HepG2 (cell line): ENCODE data around the gene PTPRM. TPM values are rescaled to one million over a fixed set of nuclear protein-coding genes. Genes with fewer than 3 reads are reported as not detected.

Experiments
- ATAC-seq: fragments of 200-7000 bp; cut with Tn5 transposase; 3 replicates; pipeline ENCODE4 v1.9.1; 2020; ENCODE audit warnings: mild to moderate bottlenecking, moderate library complexity
- BruUV-seq: library from RNA; stranded (reverse); fragments of 400-500 nt; replicated peaks from 2 replicates; lab custom pipeline; 2021; lab: Mats Ljungman, UMichigan
- CTCF ChIA-PET: fragments of 300-600 bp; formaldehyde crosslinking; extraction: SDS; loops from one replicate; lab custom pipeline; 2021; ENCODE audit warnings: low total read pairs, inconsistent platforms, low intra/inter-chr PET ratio; lab: Yijun Ruan, JAX
- POLR2A ChIA-PET: fragments of 350-600 bp; sonication (Branson Sonifier 250); formaldehyde crosslinking; loops from one replicate; lab custom pipeline; 2020; ENCODE audit warnings: antibody characterized with exemption, inconsistent platforms; lab: Yijun Ruan, JAX
- DNase-seq: peaks from one replicate; pipeline ENCODE4 v3.0.0-alpha.2; 2015; ENCODE audit warnings: low spot score
- FAIRE-seq: peaks from 3 replicates; lab custom pipeline; 2011; peaks lifted over from hg19 to GRCh38; lab: Jason Lieb, UNC
- H2AFZ ChIP-seq: one replicate; pipeline ENCODE4 v1.6.1; 2011; ENCODE audit warnings: low read length, inconsistent platforms
- H3K27ac ChIP-seq: fragments of 300-600 bp; 3 replicates; pipeline ENCODE4 v1.8.0; 2011; ENCODE audit warnings: mixed run types, mild to moderate bottlenecking, mixed read lengths, low read length, inconsistent platforms; ENCODE audit not compliant: insufficient read depth; ENCODE audit errors: extremely low read length
- H3K27me3 ChIP-seq, 2 experiments: fragments of 200-600 bp in 1 of 2; 2 replicates in 1 of 2; 3 replicates in 1 of 2; pipeline versions ENCODE4 v1.6.0 to v1.8.0; 2011; ENCODE audit warnings: low read length in 2 of 2, mild to moderate bottlenecking in 2 of 2, moderate library complexity in 2 of 2, inconsistent platforms in 1 of 2; ENCODE audit not compliant: insufficient read depth in 2 of 2, control insufficient read depth in 1 of 2
- H3K36me3 ChIP-seq, 2 experiments: fragments of 200-600 bp in 1 of 2; replicated peaks in 1 of 2; 2 replicates in 1 of 2; 3 replicates in 1 of 2; pipeline versions ENCODE4 v1.5.1 to v1.8.0; 2011; ENCODE audit warnings: low read length in 2 of 2, inconsistent platforms in 1 of 2; ENCODE audit not compliant: insufficient read depth in 2 of 2, control insufficient read depth in 1 of 2
- H3K4me1 ChIP-seq: 2 replicates; pipeline ENCODE4 v1.5.1; 2012; ENCODE audit warnings: low read length, inconsistent platforms; ENCODE audit not compliant: insufficient read depth
- H3K4me2 ChIP-seq: 2 replicates; pipeline ENCODE4 v1.6.0; 2011; ENCODE audit warnings: low read depth, low read length, inconsistent platforms
- H3K4me3 ChIP-seq, 3 experiments: fragments of 200-600 bp in 1 of 3; sonication (generic), shearing (Covaris generic) in 1 of 3; replicated peaks in 1 of 3; 2 replicates each; pipeline ENCODE4 v1.5.1; 2011 to 2016; ENCODE audit warnings: low read length in 3 of 3, inconsistent platforms in 2 of 3, low read depth in 2 of 3, mild to moderate bottlenecking in 2 of 3, control low read depth in 1 of 3, mixed read lengths in 1 of 3; ENCODE audit not compliant: insufficient read depth in 1 of 3
- H3K79me2 ChIP-seq: one replicate; pipeline ENCODE4 v1.6.1; 2011; ENCODE audit warnings: low read length, inconsistent platforms; ENCODE audit not compliant: insufficient read depth
- H3K9ac ChIP-seq: 2 replicates; pipeline ENCODE4 v1.6.0; 2011; ENCODE audit warnings: mild to moderate bottlenecking, low read depth, low read length, inconsistent platforms; ENCODE audit not compliant: insufficient read depth
- H3K9me3 ChIP-seq: 2 replicates; pipeline ENCODE4 v1.5.1; 2012; ENCODE audit warnings: mild to moderate bottlenecking, low read length
- H4K20me1 ChIP-seq: 2 replicates; pipeline ENCODE4 v1.6.0; 2011; ENCODE audit warnings: inconsistent platforms, mild to moderate bottlenecking, low read length, moderate library complexity; ENCODE audit not compliant: insufficient read depth
- AKAP8 ChIP-seq: sonication (generic); formaldehyde crosslinking; IDR thresholded peaks from 2 replicates; pipeline ENCODE4 v1.5.1; 2020; ENCODE audit warnings: mild to moderate bottlenecking, missing genetic modification reagents
- ASH2L ChIP-seq: fragments of 300-600, 200-600 bp; sonication (generic); IDR thresholded peaks from 2 replicates; pipeline ENCODE4 v1.7.0; 2017; ENCODE audit warnings: low read depth, mild to moderate bottlenecking, moderate library complexity, mixed read lengths, low read length; ENCODE audit not compliant: insufficient read length
- BORCS8-MEF2B ChIP-seq: sonication (generic); formaldehyde crosslinking; IDR thresholded peaks from 2 replicates; pipeline ENCODE4 v1.8.0; 2022; ENCODE audit warnings: mild to moderate bottlenecking, missing genetic modification reagents
- CBX2 ChIP-seq, 2 experiments: fragments of 200-600 bp in 1 of 2; sonication (generic); formaldehyde crosslinking in 1 of 2; IDR thresholded peaks; 2 replicates each; pipeline versions ENCODE4 v1.7.0 to v1.8.1; 2018 to 2022; ENCODE audit warnings: low read depth in 2 of 2, low read length in 1 of 2, mild to moderate bottlenecking in 1 of 2, missing genetic modification reagents in 1 of 2
- CBX5 ChIP-seq: sonication (generic); formaldehyde crosslinking; IDR thresholded peaks from 2 replicates; pipeline ENCODE4 v1.4.0; 2020; ENCODE audit warnings: missing genetic modification reagents, borderline replicate concordance
- CC2D1A ChIP-seq: sonication (generic); formaldehyde crosslinking; IDR thresholded peaks from 2 replicates; pipeline ENCODE4 v1.8.1; 2023; ENCODE audit warnings: mild to moderate bottlenecking, missing genetic modification reagents
- ELF4 ChIP-seq: sonication (generic); formaldehyde crosslinking; IDR thresholded peaks from 2 replicates; pipeline ENCODE4 v1.5.0; 2020; ENCODE audit warnings: missing genetic modification reagents, mild to moderate bottlenecking, moderate library complexity, borderline replicate concordance
- GTF3A ChIP-seq: sonication (generic); formaldehyde crosslinking; conservative IDR thresholded peaks from 2 replicates; pipeline ENCODE4 v1.4.0; 2020; ENCODE audit warnings: mild to moderate bottlenecking, missing genetic modification reagents
- HDAC1 ChIP-seq: sonication (generic); formaldehyde crosslinking; IDR thresholded peaks from 2 replicates; pipeline ENCODE4 v1.5.1; 2020; ENCODE audit warnings: mild to moderate bottlenecking, missing genetic modification reagents
- HNF4A ChIP-seq: sonication (generic); formaldehyde crosslinking; IDR thresholded peaks from 2 replicates; pipeline ENCODE4 v1.4.0; 2020; ENCODE audit warnings: missing genetic modification reagents
- KDM6A ChIP-seq: IDR thresholded peaks from 2 replicates; pipeline ENCODE4 v1.6.1; 2016; ENCODE audit warnings: low read depth
- POGZ ChIP-seq: sonication (generic); formaldehyde crosslinking; IDR thresholded peaks from 2 replicates; pipeline ENCODE4 v1.4.0; 2020; ENCODE audit warnings: mild to moderate bottlenecking, missing genetic modification reagents
- RCOR2 ChIP-seq: IDR thresholded peaks from 2 replicates; pipeline ENCODE4 v1.6.1; 2016; ENCODE audit warnings: missing biosample characterization, missing genetic modification reagents
- SUZ12 ChIP-seq: fragments of 150-350 bp; IDR thresholded peaks from 2 replicates; pipeline ENCODE4 v1.6.1; 2014; ENCODE audit warnings: low read depth, low read length
- ZMYM2 ChIP-seq: sonication (generic); formaldehyde crosslinking; IDR thresholded peaks from 2 replicates; pipeline ENCODE4 v1.8.0; 2022; ENCODE audit warnings: mild to moderate bottlenecking, missing genetic modification reagents
- ZNF264 ChIP-seq: sonication (generic); formaldehyde crosslinking; IDR thresholded peaks from 2 replicates; pipeline ENCODE4 v1.4.0; 2020; ENCODE audit warnings: missing genetic modification reagents
- ZNF709 ChIP-seq: sonication (generic); formaldehyde crosslinking; IDR thresholded peaks from 2 replicates; pipeline ENCODE4 v1.5.0; 2020; ENCODE audit warnings: mild to moderate bottlenecking, missing genetic modification reagents
- ZUFSP ChIP-seq: sonication (generic); formaldehyde crosslinking; IDR thresholded peaks from 2 replicates; pipeline ENCODE4 v1.9.0; 2021; ENCODE audit warnings: missing genetic modification reagents, mild to moderate bottlenecking, borderline replicate concordance
- WGBS: methylation state at CpG from one replicate; pipeline ENCODE4 v1.1.6; 2017; ENCODE audit warnings: low lambda C conversion rate; 5-methylcytosine and 5-hydroxymethylcytosine counted together
- in situ Hi-C: cut with HindIII; loops from 2 replicates; pipeline ENCODE4 v1.10.0; 2017; ENCODE audit warnings: low pct_unique_long_range_greater_than_20kb; ENCODE audit not compliant: extremely low pct_ligation_motif_present
- intact Hi-C: fragments of 100-400 bp; cut with micrococcal nuclease; formaldehyde crosslinking; loops from one replicate; pipeline ENCODE4 v1.10.0; 2022; ENCODE audit not compliant: unreplicated experiment
- polyA plus RNA-seq, 8 experiments: library from polyadenylated mRNA; depleted of rRNA in 3 of 8; stranded (reverse) in 7 of 8; unstranded in 1 of 8; fragments of >200 nt; fragmentation: Illumina TruSeq in 4 of 8; extraction: Trizol in 4 of 8; gene quantifications; 2 replicates each; pipeline versions ENCODE4 v1.2.1 to v1.2.3, GENCODE V29; 2011 to 2016; ENCODE audit warnings: low read depth in 4 of 8, missing spikeins in 1 of 8, mixed read lengths in 1 of 8; ENCODE audit not compliant: insufficient read depth in 1 of 8
- total RNA-seq, 5 experiments: library from RNA; depleted of rRNA; stranded (reverse); fragments of >200 nt; fragmentation: Illumina TruSeq; extraction: Trizol; gene quantifications; 2 replicates each; pipeline ENCODE4 v1.2.3, GENCODE V29; 2016; ENCODE audit warnings: low read depth in 1 of 5
- TF ChIP-seq, protein P1 (sequence below): sonication (generic); formaldehyde crosslinking; IDR thresholded peaks from 2 replicates; pipeline ENCODE4 v1.5.0; 2020; ENCODE audit warnings: mild to moderate bottlenecking, missing genetic modification reagents
- TF ChIP-seq, protein P2 (sequence below): sonication (generic); formaldehyde crosslinking; IDR thresholded peaks from 2 replicates; pipeline ENCODE4 v1.4.0; 2020; ENCODE audit warnings: low read depth, mild to moderate bottlenecking, missing genetic modification reagents

Gene PTPRM
- total and polyA plus RNA-seq, 2 of the 13 experiments (the other 11 are each of a cell fraction or from before 2014, with no cell fraction given): 12.6 to 108 TPM

DNA sequence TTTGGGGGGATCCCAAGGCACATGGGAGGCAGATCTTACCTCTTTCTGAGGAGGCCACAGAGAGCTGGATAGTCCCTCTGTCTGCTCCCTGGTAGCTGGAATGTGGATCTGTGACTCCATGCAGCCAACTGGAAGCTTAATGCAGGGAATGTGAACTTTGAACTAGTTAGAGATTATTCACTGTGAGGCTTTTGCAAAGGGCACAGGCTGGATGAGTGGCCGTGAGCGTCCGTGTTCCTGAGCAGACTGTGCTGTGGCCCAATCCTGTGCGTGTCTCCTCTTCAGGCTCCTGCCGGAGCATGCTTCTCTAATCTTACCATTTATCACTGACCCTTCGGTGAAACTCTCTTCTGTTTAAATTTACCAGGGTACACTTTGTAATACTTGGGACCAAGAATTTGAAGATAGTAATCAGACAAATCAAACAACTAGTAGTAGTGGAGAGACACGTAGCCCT lies 187.6 kb downstream of the PTPRM start:
- BruUV-seq: no TSS peak
- FAIRE-seq: peak; percentile 92
- H3K4me3 ChIP-seq: peak overlapping the region; percentile 52 to 69 (median 52)
- H3K9me3 ChIP-seq: no peaks in the 10 kb centered on the region
- in situ Hi-C loops (loop anchor here (5.0 kb wide), 1 partner anchor 187 kb away; the partner anchor contains the start of gene PTPRM), intact Hi-C loops (loop anchor here (1.0 to 10.0 kb wide), 4 partner anchors 60 to 482 kb away; partner anchors contain the start of gene PTPRM)
- WGBS: under 1% methylated on average over 7 of the region's 7 CpGs
- peak overlapping the region; percentile 33 for H2AFZ ChIP-seq
- ChIA-PET POLR2A (interaction anchor here (0.6 to 1.9 kb wide), 7 partner anchors 20 to 587 kb away, joined by 3 to 5 read pairs (median 4); partner anchors contain the start of gene PTPRM), CTCF (no interaction called here)
- peaks cover 93% of the 10 kb centered on the region for H3K4me1 ChIP-seq
- peak overlapping the region; percentile 93 for H3K4me2 ChIP-seq
- H3K9ac ChIP-seq: peak overlapping the region; percentile 74
- peak; percentile 94 for DNase-seq
- H3K36me3 ChIP-seq: no peaks in the 10 kb centered on the region
- H3K27me3 ChIP-seq: no peaks in the 10 kb centered on the region
- no peaks in the 10 kb centered on the region for H4K20me1 ChIP-seq
- ATAC-seq: peak; percentile 97
- peak overlapping the region; percentile 84 for H3K27ac ChIP-seq
- H3K79me2 ChIP-seq: peaks cover 8% of the 10 kb centered on the region
- TF ChIP-seq GTF3A (CRISPR knock-in tag): no peak
- TF ChIP-seq POGZ (CRISPR knock-in tag): peak; percentile 57; the same call in 1 of the 2 replicates
- no peak for TF ChIP-seq ZUFSP (CRISPR knock-in tag)
- peak; percentile 66 for TF ChIP-seq HDAC1
- TF ChIP-seq BORCS8-MEF2B: 0 out of 2 replicates have a peak, but pooled peaks have one; percentile 40
- TF ChIP-seq ZNF264 (CRISPR knock-in tag): peak; percentile 96
- TF ChIP-seq ZMYM2 (CRISPR knock-in tag): 0 out of 2 replicates have a peak, but pooled peaks have one; percentile 42
- TF ChIP-seq ZNF709 (CRISPR knock-in tag): no peak
- TF ChIP-seq RCOR2 (CRISPR knock-in tag): peak; percentile 59; the same call in 1 of the 2 replicates
- TF ChIP-seq, protein P1, sequence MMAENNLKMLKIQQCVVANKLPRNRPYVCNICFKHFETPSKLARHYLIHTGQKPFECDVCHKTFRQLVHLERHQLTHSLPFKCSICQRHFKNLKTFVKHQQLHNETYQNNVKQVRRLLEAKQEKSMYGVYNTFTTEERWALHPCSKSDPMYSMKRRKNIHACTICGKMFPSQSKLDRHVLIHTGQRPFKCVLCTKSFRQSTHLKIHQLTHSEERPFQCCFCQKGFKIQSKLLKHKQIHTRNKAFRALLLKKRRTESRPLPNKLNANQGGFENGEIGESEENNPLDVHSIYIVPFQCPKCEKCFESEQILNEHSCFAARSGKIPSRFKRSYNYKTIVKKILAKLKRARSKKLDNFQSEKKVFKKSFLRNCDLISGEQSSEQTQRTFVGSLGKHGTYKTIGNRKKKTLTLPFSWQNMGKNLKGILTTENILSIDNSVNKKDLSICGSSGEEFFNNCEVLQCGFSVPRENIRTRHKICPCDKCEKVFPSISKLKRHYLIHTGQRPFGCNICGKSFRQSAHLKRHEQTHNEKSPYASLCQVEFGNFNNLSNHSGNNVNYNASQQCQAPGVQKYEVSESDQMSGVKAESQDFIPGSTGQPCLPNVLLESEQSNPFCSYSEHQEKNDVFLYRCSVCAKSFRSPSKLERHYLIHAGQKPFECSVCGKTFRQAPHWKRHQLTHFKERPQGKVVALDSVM (CRISPR knock-in tag): peak; percentile 66; the same call in 1 of the 2 replicates
- no peak for TF ChIP-seq ELF4 (CRISPR knock-in tag)
- peak; percentile 79 for TF ChIP-seq ASH2L
- TF ChIP-seq, protein P2, sequence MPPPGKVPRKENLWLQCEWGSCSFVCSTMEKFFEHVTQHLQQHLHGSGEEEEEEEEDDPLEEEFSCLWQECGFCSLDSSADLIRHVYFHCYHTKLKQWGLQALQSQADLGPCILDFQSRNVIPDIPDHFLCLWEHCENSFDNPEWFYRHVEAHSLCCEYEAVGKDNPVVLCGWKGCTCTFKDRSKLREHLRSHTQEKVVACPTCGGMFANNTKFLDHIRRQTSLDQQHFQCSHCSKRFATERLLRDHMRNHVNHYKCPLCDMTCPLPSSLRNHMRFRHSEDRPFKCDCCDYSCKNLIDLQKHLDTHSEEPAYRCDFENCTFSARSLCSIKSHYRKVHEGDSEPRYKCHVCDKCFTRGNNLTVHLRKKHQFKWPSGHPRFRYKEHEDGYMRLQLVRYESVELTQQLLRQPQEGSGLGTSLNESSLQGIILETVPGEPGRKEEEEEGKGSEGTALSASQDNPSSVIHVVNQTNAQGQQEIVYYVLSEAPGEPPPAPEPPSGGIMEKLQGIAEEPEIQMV (CRISPR knock-in tag): no peak
- peak; percentile 68; the same call in 1 of the 2 replicates for TF ChIP-seq KDM6A (CRISPR knock-in tag)
- no peak for TF ChIP-seq AKAP8 (CRISPR knock-in tag)
- no peak for TF ChIP-seq CBX5 (CRISPR knock-in tag)
- TF ChIP-seq HNF4A (CRISPR knock-in tag): peak; percentile 96
- no peak for TF ChIP-seq CBX2 (IDR thresholded peaks at IDR 0.05; ENCODE audit: low read depth, low read length)
- no peak for TF ChIP-seq CBX2 (CRISPR knock-in tag; IDR thresholded peaks at IDR 0.05; ENCODE audit: low read depth)
- no peak for TF ChIP-seq SUZ12
- TF ChIP-seq CC2D1A (CRISPR knock-in tag): no peak
